ENCODE measurements around the gene KRT33B.

GRCh38 chr17:41392278-41392677 lies 22.7 kb upstream of the KRT33B start:
- TF ChIP-seq CTCF (IDR thresholded peaks at IDR 0.05) (no peak), POLR2A (IDR thresholded peaks at IDR 0.05) (no peak)

Data from testis (tissue), 2 donors.